ENCODE data around the gene SCN1B.

SCN1B gene

GRCh38 chr19:35073941-35074340, 43.7 kb downstream of the SCN1B start:
- Histone ChIP-seq H3K4me3 (ENCODE audit: low read depth in 1 of 2, low read length in 1 of 2) (no peak overlapping the region), H3K4me1 (ENCODE audit: control insufficient read depth in 1 of 2, insufficient read depth in 1 of 2, low read depth in 1 of 2, low read length in 1 of 2) (no peaks in the 10 kb centered on the region), H3K36me3 (no peaks in the 10 kb centered on the region), H3K27ac (no peak overlapping the region), H3K9me3 (no peaks in the 10 kb centered on the region), H3K27me3 (no peaks in the 10 kb centered on the region)
- no peak for TF ChIP-seq CTCF (IDR thresholded peaks at IDR 0.05)

DNA sequence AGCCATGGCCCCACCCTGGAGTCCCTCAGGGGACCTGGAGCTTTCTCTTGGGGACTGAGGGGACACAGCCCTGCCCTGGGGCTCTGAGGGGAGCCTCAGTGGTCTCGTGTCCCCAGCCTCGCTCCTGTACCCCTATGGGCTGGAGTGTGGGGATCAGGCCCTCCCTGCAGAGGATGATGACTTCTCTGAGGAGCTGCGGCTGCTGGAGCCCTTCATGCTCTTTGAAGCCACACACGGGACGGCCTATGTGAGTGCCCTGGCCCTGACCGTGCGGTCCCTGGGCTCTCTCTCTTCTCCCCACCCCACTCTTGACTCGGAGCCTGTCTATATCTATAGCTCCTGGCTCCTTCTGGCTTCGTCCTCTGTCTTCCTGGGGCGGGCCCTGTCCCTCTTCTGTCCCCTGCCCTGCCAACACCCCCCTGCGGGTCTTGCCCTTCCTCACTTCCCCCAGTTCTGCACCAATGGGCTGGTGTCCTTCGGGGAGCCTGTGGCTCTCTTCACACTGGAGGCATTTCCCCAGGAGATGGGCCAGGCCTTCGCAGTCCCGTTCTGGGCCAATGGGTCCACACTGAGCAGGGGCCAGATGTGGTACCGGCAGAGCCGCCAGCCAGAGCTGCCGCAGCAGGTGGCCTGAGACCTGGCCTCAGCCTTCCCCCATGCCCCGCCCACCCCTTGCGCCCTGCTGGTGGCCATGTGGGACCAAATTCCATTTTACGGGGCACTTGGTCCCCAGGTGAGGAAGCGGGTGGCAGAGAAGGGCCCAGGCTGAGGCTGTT, 44.3 kb downstream of the SCN1B start:
- H3K36me3 ChIP-seq: no peaks in the 10 kb centered on the region
- no peak for TF ChIP-seq CTCF (IDR thresholded peaks at IDR 0.05)
- no peaks in the 10 kb centered on the region for H3K4me1 ChIP-seq (ENCODE audit: control insufficient read depth in 1 of 2, insufficient read depth in 1 of 2, low read depth in 1 of 2, low read length in 1 of 2)
- no peak overlapping the region for H3K4me3 ChIP-seq (ENCODE audit: low read depth in 1 of 2, low read length in 1 of 2)
- H3K9me3 ChIP-seq: no peaks in the 10 kb centered on the region
- H3K27me3 ChIP-seq: no peaks in the 10 kb centered on the region
- no peak overlapping the region for H3K27ac ChIP-seq

GRCh38 chr19:35075202-35076025, 45.1 kb downstream of the SCN1B start:
- TF ChIP-seq CTCF (IDR thresholded peaks at IDR 0.05): no peak
- Histone ChIP-seq H3K27me3 (no peaks in the 10 kb centered on the region), H3K4me3 (ENCODE audit: low read depth in 1 of 2, low read length in 1 of 2) (no peak overlapping the region), H3K9me3 (no peaks in the 10 kb centered on the region), H3K4me1 (ENCODE audit: control insufficient read depth in 1 of 2, insufficient read depth in 1 of 2, low read depth in 1 of 2, low read length in 1 of 2) (no peaks in the 10 kb centered on the region), H3K27ac (no peak overlapping the region), H3K36me3 (no peaks in the 10 kb centered on the region)

DNA sequence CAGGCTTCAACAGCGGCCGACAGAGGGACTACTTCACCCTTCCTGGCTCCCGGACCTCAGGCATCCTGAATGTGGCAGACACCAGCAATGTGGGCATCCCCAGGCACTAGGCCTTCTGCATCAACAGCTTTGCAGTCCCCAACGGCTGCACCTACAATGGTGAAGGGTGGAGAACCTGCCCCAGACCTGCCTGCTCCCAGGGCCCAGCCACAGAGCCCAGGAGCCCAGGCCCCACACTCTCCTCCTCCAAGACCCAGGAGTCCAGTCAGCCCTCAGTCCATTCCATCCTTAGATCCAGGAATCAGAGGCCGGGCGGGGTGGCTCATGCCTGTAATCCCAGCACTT, 45.7 kb downstream of the SCN1B start:
- Histone ChIP-seq H3K4me3 (ENCODE audit: low read depth in 1 of 2, low read length in 1 of 2) (no peak overlapping the region), H3K4me1 (ENCODE audit: control insufficient read depth in 1 of 2, insufficient read depth in 1 of 2, low read depth in 1 of 2, low read length in 1 of 2) (no peaks in the 10 kb centered on the region), H3K36me3 (no peaks in the 10 kb centered on the region), H3K27me3 (no peaks in the 10 kb centered on the region), H3K9me3 (no peaks in the 10 kb centered on the region), H3K27ac (no peak overlapping the region)
- no peak for TF ChIP-seq CTCF (IDR thresholded peaks at IDR 0.05)

- H3K9me3 ChIP-seq: no peaks in the 10 kb centered on the region
- no peak for TF ChIP-seq CTCF (IDR thresholded peaks at IDR 0.05)
- no peaks in the 10 kb centered on the region for H3K27me3 ChIP-seq
- no peaks in the 10 kb centered on the region for H3K36me3 ChIP-seq
- H3K4me1 ChIP-seq (ENCODE audit: control insufficient read depth in 1 of 2, insufficient read depth in 1 of 2, low read depth in 1 of 2, low read length in 1 of 2): no peaks in the 10 kb centered on the region
- no peak overlapping the region for H3K27ac ChIP-seq
- no peak overlapping the region for H3K4me3 ChIP-seq (ENCODE audit: low read depth in 1 of 2, low read length in 1 of 2)
Measured at GRCh38 chr19:35076657-35077056, 46.4 kb downstream of the SCN1B start.

All from neutrophil (primary cell).